GM13977 (cell line): ENCODE data around the gene AFF2.

Source experiments
- DNase-seq: peaks from one replicate; pipeline ENCODE4 v3.0.0; 2012; ENCODE audit warnings: low spot score
- CTCF ChIP-seq: IDR thresholded peaks from 2 replicates; pipeline ENCODE4 v1.5.1; 2012; ENCODE audit warnings: mild to moderate bottlenecking, control low read depth; ENCODE audit not compliant: insufficient read depth; ENCODE audit errors: extremely low read depth, missing control alignments
- in situ Hi-C: fragments of 300-500 bp; cut with MboI; formaldehyde crosslinking; loops from one replicate; pipeline ENCODE4 v1.12.0; 2022; ENCODE audit warnings: low sequenced_read_pairs, low pct_unique_long_range_greater_than_20kb, mixed read lengths, inconsistent platforms; ENCODE audit not compliant: unreplicated experiment

Gene AFF2

DNA sequence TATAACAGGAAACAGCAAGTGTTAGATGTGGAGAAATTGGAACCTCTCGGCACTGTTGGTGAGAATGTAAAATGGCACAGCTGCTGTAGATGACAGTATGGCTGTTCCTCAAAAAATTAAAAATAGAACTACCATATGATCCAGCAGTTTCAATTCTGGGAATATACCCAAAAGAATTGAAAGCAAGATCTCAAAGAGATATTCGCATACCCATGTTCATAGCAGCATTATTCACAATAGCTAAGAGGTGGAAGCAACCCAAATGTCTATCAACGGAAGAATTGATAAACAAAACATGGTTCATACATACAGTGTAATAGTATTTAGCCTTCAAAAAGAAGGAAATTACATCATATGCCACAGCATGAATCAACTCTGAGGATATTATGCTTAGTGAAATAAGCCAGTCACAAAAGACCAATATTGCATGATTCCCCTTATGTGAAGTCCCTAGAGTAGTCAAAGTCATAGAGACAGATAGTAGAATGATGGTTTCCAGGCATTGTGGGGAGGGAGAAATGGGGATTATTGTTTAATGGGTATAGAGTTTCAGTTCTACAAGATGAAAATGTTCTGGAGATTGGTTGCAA is 537.0 kb downstream of the AFF2 start:
- in situ Hi-C loops = no loop called here
- no peak for TF ChIP-seq CTCF
- DNase-seq = no peak

DNA sequence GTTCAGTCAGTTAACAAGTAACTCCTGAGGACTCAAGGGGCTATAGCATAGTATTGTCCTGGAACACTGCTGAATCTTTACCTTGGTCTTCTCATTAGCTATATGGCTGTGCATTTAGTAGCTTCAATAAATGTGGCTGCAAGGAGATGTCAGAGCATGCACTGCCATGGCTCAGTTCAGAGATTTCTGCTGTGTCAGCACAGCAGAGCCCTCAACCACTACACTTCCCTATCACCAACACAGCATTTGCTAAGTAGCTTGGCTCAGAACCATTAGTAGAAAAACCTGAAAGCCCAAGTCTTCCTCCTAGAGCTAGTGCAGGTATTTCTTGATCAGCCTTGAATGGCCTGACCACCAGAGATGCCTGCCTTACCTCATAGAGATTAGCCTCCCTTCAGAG is 538.6 kb downstream of the AFF2 start:
- DNase-seq = no peak
- in situ Hi-C loops = no loop called here
- no peak for TF ChIP-seq CTCF

- no peak for DNase-seq
- TF ChIP-seq CTCF = no peak
Observed at GRCh38 chrX:149040873-149041535, 540.6 kb downstream of the AFF2 start.

GRCh38 chrX:149043401-149043800 is 543.0 kb downstream of the AFF2 start:
- no peak for DNase-seq
- no peak for TF ChIP-seq CTCF
- in situ Hi-C loops = no loop called here

More at GRCh38 chrX:149040873-149041535, 540.6 kb downstream of the AFF2 start:
- in situ Hi-C loops = no loop called here

- in situ Hi-C loops = no loop called here
- no peak for DNase-seq
- no peak for TF ChIP-seq CTCF
Observed at GRCh38 chrX:149044471-149044870, 544.1 kb downstream of the AFF2 start.

- DNase-seq = no peak
- no peak for TF ChIP-seq CTCF
- in situ Hi-C loops = no loop called here
Observed at GRCh38 chrX:149045645-149046210, 545.3 kb downstream of the AFF2 start.
